Motor neuron (in vitro differentiated cells): ENCODE results near the gene SERPINB2. TPM values are rescaled to one million over a fixed set of nuclear protein-coding genes. Genes with fewer than 3 reads are reported as not detected.
"Not testable (repeated sequence)": the region's sequence is repeated elsewhere in the genome, so short reads cannot be mapped to it uniquely, and the experiment has no call there.

Experiments
- ATAC-seq, 8 experiments: fragments of 200-7000 bp; cut with Tn5 transposase; replicated peaks in 6 of 8; 2 replicates each; pipeline ENCODE4 v1.8.0; 2021; ENCODE audit warnings: mild to moderate bottlenecking in 8 of 8, moderate library complexity in 8 of 8
- H3K27ac ChIP-seq, 2 donors: fragments of 250-450 bp; sonication (Bioruptor Pico); 2 replicates each; pipeline ENCODE4 v1.9.0; 2021; ENCODE audit warnings: antibody characterized with exemption in 2 of 2, mild to moderate bottlenecking in 2 of 2, moderate library complexity in 1 of 2
- H3K4me1 ChIP-seq, 2 donors: fragments of 250-450 bp; sonication (Bioruptor Pico); replicated peaks in 1 of 2; 2 replicates each; pipeline ENCODE4 v1.6.1; 2021; ENCODE audit warnings: antibody characterized with exemption in 2 of 2, mild to moderate bottlenecking in 2 of 2, moderate library complexity in 1 of 2
- H3K4me3 ChIP-seq, 5 donors: fragments of 250-450 bp; sonication (Bioruptor Pico); 2 replicates each; pipeline ENCODE4 v1.9.0; 2021; ENCODE audit warnings: antibody characterized with exemption in 5 of 5, mild to moderate bottlenecking in 5 of 5, moderate library complexity in 4 of 5
- WGBS, 10 experiments: fragments of 450-650 bp; shearing (Covaris generic); methylation state at CpG; one replicate each; pipeline ENCODE4 v1.0.0; 2022; 5-methylcytosine and 5-hydroxymethylcytosine counted together
- in situ Hi-C, 9 experiments: fragments of 400-800 bp; cut with MboI; loops; one replicate each; pipeline ENCODE4 v1.15.0; 2021; ENCODE audit warnings: low sequenced_read_pairs in 9 of 9, low pct_unique_long_range_greater_than_20kb in 2 of 9; ENCODE audit not compliant: unreplicated experiment in 9 of 9
- total RNA-seq, 8 experiments: library from RNA; unstranded; fragments of 300-600 nt; gene quantifications; 2 replicates each; pipeline versions ENCODE4 v1.2.3 to v1.2.4, GENCODE V29; 2022

SERPINB2 gene
- total RNA-seq, 8 experiments from 2014 or later: 0.31 TPM; not detected in 7

GRCh38 chr18:63924551-63924950 lies 37.0 kb downstream of the SERPINB2 start:
- no peaks in the 10 kb centered on the region for H3K4me1 ChIP-seq
- H3K4me3 ChIP-seq: no peak overlapping the region
- no peak overlapping the region for H3K27ac ChIP-seq
- in situ Hi-C loops: no loop called here
- no peak for ATAC-seq
- WGBS, 10 experiments: 0 to 100% (median 70%) methylated on average over 1 of the region's 1 CpG; no CpG with 5 or more reads in 2 of the 10 experiments

- in situ Hi-C loops: no loop called here
- WGBS, 10 experiments: 47 to 91% (median 67%) methylated on average over 1 to 8 of the region's 8 CpGs; no CpG with 5 or more reads in 1 of the 10 experiments
- no peak overlapping the region for H3K4me3 ChIP-seq
- no peaks in the 10 kb centered on the region for H3K4me1 ChIP-seq
- no peak overlapping the region for H3K27ac ChIP-seq
- no peak for ATAC-seq
Measured at GRCh38 chr18:63928331-63928730, 40.8 kb downstream of the SERPINB2 start.

GRCh38 chr18:63929369-63929768 lies 41.9 kb downstream of the SERPINB2 start:
- ATAC-seq, H3K4me3 ChIP-seq, H3K27ac ChIP-seq, in situ Hi-C loops, H3K4me1 ChIP-seq: not testable (repeated sequence)

- no peak for ATAC-seq
- in situ Hi-C loops: no loop called here
- no peak overlapping the region for H3K27ac ChIP-seq
- no peak overlapping the region for H3K4me3 ChIP-seq
- 18 to 93% (median 83%) methylated on average over 1 to 3 of the region's 3 CpGs for WGBS, 10 experiments
- H3K4me1 ChIP-seq: no peaks in the 10 kb centered on the region
Measured at GRCh38 chr18:63930773-63931354, 43.4 kb downstream of the SERPINB2 start.

GRCh38 chr18:63936156-63936931 lies 48.8 kb downstream of the SERPINB2 start:
- H3K27ac ChIP-seq: no peak overlapping the region
- peak overlapping the region in 3 of 5 donors; percentile 7 to 22 (median 14) for H3K4me3 ChIP-seq
- peak; percentile 70 to 100 (median 96) for ATAC-seq
- H3K4me1 ChIP-seq: no peaks in the 10 kb centered on the region
- in situ Hi-C loops: no loop called here
- 0 to 50% (median 14%) methylated on average over 1 to 16 of the region's 54 CpGs; no CpG with 5 or more reads in 2 of the 10 experiments for WGBS, 10 experiments

- in situ Hi-C loops: no loop called here
- Histone ChIP-seq H3K4me1 (no peaks in the 10 kb centered on the region), H3K4me3 (no peak overlapping the region), H3K27ac (no peak overlapping the region)
- 20 to 100% (median 83%) methylated on average over 1 to 17 of the region's 19 CpGs; no CpG with 5 or more reads in 3 of the 10 experiments for WGBS, 10 experiments
- ATAC-seq: no peak
Measured at GRCh38 chr18:63936932-63937393, 49.5 kb downstream of the SERPINB2 start.

- Histone ChIP-seq H3K27ac (no peak overlapping the region), H3K4me3 (no peak overlapping the region), H3K4me1 (no peaks in the 10 kb centered on the region)
- 90 to 100% (median 96%) methylated on average over 2 to 8 of the region's 8 CpGs; no CpG with 5 or more reads in 5 of the 10 experiments for WGBS, 10 experiments
- no peak for ATAC-seq
- in situ Hi-C loops: no loop called here
Measured at GRCh38 chr18:63940008-63940407, 52.5 kb downstream of the SERPINB2 start.

GRCh38 chr18:63940543-63941050 lies 53.1 kb downstream of the SERPINB2 start:
- H3K4me3 ChIP-seq, H3K27ac ChIP-seq, ATAC-seq, in situ Hi-C loops, H3K4me1 ChIP-seq: not testable (repeated sequence)
- WGBS, 10 experiments: 40 to 100% (median 82%) methylated on average over 1 to 9 of the region's 17 CpGs; no CpG with 5 or more reads in 5 of the 10 experiments

GRCh38 chr18:63947051-63947790 lies 59.7 kb downstream of the SERPINB2 start:
- H3K4me1 ChIP-seq: no peaks in the 10 kb centered on the region
- no peak for ATAC-seq
- in situ Hi-C loops: no loop called here
- no peak overlapping the region for H3K4me3 ChIP-seq
- WGBS, 10 experiments: 54 to 96% (median 85%) methylated on average over 1 to 3 of the region's 3 CpGs
- no peak overlapping the region for H3K27ac ChIP-seq

- no peak within 1 kb of the TSS for H3K27ac ChIP-seq
- no peak within 1 kb of the TSS for H3K4me3 ChIP-seq
- ATAC-seq: peak in 5 of 8 experiments; percentile 23 to 99 (median 54)
- 0 to 90% (median 25%) methylated on average over 3 to 4 of the region's 35 CpGs; no CpG with 5 or more reads in 2 of the 10 experiments for WGBS, 10 experiments
- in situ Hi-C loops: no loop called here
- no peaks in the 10 kb centered on the region for H3K4me1 ChIP-seq
Measured at GRCh38 chr18:63949068-63949737, 61.7 kb downstream of the SERPINB2 start, which contains the start of gene HMSD. TSS of gene HMSD (plus strand) at chr18:63949301. CDS start at chr18:63953456, 4,155 bp downstream.

- WGBS, 10 experiments: 46 to 100% (median 92%) methylated on average over 3 to 4 of the region's 4 CpGs; no CpG with 5 or more reads in 1 of the 10 experiments
- in situ Hi-C loops: no loop called here
- ATAC-seq: no peak
- H3K4me1 ChIP-seq: no peaks in the 10 kb centered on the region
- no peak overlapping the region for H3K27ac ChIP-seq
- no peak overlapping the region for H3K4me3 ChIP-seq
Measured at GRCh38 chr18:63951302-63951705, 63.8 kb downstream of the SERPINB2 start.
